ENCODE data around the gene SHISA9.

SHISA9 gene

DNA sequence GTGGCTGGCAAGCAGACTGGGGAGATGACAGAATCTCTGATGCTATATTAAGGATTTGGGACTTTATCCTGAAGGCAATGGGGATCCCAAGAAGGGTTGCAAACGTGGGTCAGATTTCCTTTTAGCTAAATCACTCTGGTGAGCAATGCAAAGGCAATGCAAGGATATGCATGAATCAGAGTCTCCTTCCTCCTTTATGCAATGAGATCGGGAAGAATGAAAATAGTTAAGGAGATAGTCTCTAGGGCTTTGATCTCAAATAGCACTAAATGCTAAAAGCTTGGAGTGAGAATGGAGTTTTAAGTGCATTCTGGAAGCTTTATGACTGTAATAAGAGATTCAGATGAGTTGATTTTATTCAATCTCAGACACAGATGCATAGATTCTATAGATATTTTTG lies 27.2 kb upstream of the SHISA9 start:
- TF ChIP-seq GABPA (IDR thresholded peaks at IDR 0.05; ENCODE audit: low read depth) (no peak), SPI1 (IDR thresholded peaks at IDR 0.05; ENCODE audit: borderline replicate concordance, low read depth) (no peak)
- TF ChIP-seq, protein P1, sequence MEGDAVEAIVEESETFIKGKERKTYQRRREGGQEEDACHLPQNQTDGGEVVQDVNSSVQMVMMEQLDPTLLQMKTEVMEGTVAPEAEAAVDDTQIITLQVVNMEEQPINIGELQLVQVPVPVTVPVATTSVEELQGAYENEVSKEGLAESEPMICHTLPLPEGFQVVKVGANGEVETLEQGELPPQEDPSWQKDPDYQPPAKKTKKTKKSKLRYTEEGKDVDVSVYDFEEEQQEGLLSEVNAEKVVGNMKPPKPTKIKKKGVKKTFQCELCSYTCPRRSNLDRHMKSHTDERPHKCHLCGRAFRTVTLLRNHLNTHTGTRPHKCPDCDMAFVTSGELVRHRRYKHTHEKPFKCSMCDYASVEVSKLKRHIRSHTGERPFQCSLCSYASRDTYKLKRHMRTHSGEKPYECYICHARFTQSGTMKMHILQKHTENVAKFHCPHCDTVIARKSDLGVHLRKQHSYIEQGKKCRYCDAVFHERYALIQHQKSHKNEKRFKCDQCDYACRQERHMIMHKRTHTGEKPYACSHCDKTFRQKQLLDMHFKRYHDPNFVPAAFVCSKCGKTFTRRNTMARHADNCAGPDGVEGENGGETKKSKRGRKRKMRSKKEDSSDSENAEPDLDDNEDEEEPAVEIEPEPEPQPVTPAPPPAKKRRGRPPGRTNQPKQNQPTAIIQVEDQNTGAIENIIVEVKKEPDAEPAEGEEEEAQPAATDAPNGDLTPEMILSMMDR (IDR thresholded peaks at IDR 0.05; ENCODE audit: insufficient read depth, low read length), result no peak
- TF ChIP-seq, protein P2, sequence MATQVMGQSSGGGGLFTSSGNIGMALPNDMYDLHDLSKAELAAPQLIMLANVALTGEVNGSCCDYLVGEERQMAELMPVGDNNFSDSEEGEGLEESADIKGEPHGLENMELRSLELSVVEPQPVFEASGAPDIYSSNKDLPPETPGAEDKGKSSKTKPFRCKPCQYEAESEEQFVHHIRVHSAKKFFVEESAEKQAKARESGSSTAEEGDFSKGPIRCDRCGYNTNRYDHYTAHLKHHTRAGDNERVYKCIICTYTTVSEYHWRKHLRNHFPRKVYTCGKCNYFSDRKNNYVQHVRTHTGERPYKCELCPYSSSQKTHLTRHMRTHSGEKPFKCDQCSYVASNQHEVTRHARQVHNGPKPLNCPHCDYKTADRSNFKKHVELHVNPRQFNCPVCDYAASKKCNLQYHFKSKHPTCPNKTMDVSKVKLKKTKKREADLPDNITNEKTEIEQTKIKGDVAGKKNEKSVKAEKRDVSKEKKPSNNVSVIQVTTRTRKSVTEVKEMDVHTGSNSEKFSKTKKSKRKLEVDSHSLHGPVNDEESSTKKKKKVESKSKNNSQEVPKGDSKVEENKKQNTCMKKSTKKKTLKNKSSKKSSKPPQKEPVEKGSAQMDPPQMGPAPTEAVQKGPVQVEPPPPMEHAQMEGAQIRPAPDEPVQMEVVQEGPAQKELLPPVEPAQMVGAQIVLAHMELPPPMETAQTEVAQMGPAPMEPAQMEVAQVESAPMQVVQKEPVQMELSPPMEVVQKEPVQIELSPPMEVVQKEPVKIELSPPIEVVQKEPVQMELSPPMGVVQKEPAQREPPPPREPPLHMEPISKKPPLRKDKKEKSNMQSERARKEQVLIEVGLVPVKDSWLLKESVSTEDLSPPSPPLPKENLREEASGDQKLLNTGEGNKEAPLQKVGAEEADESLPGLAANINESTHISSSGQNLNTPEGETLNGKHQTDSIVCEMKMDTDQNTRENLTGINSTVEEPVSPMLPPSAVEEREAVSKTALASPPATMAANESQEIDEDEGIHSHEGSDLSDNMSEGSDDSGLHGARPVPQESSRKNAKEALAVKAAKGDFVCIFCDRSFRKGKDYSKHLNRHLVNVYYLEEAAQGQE (IDR thresholded peaks at IDR 0.05; ENCODE audit: insufficient replicate concordance, low read depth), result no peak
- DNase-seq (ENCODE audit: low read depth in 1 of 2, low spot score in 1 of 2), result no peak
- Histone ChIP-seq H3K4me3 (replicated peaks; ENCODE audit: insufficient read depth, low read length) (no peak overlapping the region), H3K27me3 (ENCODE audit: insufficient read depth, poor library complexity, severe bottlenecking) (no peaks in the 10 kb centered on the region), H3K27ac (replicated peaks) (no peak overlapping the region)

- no peak for DNase-seq (ENCODE audit: low read depth in 1 of 2, low spot score in 1 of 2)
- TF ChIP-seq POLR2AphosphoS5 (IDR thresholded peaks at IDR 0.05; ENCODE audit: low read depth) (no peak), SPI1 (IDR thresholded peaks at IDR 0.05; ENCODE audit: borderline replicate concordance, low read depth) (no peak), GABPA (IDR thresholded peaks at IDR 0.05; ENCODE audit: low read depth) (no peak)
- TF ChIP-seq, protein P2 (IDR thresholded peaks at IDR 0.05; ENCODE audit: insufficient replicate concordance, low read depth), result no peak
- TF ChIP-seq, protein P1 (IDR thresholded peaks at IDR 0.05; ENCODE audit: insufficient read depth, low read length), result no peak
- no peak overlapping the region for H3K27ac ChIP-seq (replicated peaks)
- H3K4me3 ChIP-seq (replicated peaks; ENCODE audit: insufficient read depth, low read length), result no peak overlapping the region
- H3K27me3 ChIP-seq (ENCODE audit: insufficient read depth, poor library complexity, severe bottlenecking), result no peaks in the 10 kb centered on the region
These were observed 24.6 kb upstream of the SHISA9 start for GRCh38 chr16:12876778-12877177.

DNA sequence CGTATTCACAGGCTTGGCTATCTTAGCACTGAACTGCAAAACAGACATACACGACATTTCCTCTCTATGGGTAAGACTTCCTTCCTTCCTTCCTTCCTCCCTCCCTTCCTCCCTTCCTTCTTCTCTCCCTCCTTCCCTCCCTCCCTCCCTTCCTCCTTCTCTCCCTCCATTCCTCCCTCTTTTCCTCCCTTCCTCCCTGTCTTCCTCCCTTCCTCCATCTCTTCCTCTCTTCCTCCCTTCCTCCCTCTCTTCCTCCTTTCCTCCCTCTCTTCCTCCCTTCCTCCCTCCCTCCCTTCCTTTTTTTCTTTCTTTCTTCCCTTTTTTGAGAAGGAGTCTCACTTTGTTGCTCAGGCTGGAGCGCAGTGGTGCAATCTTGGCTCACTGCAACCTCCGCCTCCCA lies 22.4 kb upstream of the SHISA9 start:
- no peak for DNase-seq (ENCODE audit: low read depth in 1 of 2, low spot score in 1 of 2)
- Histone ChIP-seq H3K27ac (replicated peaks) (no peak overlapping the region), H3K4me3 (replicated peaks; ENCODE audit: insufficient read depth, low read length) (no peak overlapping the region), H3K27me3 (ENCODE audit: insufficient read depth, poor library complexity, severe bottlenecking) (no peaks in the 10 kb centered on the region)
- TF ChIP-seq GABPA (IDR thresholded peaks at IDR 0.05; ENCODE audit: low read depth) (no peak), SPI1 (IDR thresholded peaks at IDR 0.05; ENCODE audit: borderline replicate concordance, low read depth) (no peak), POLR2AphosphoS5 (IDR thresholded peaks at IDR 0.05; ENCODE audit: low read depth) (no peak)
- TF ChIP-seq, protein P2 (IDR thresholded peaks at IDR 0.05; ENCODE audit: insufficient replicate concordance, low read depth), result no peak
- TF ChIP-seq, protein P1 (IDR thresholded peaks at IDR 0.05; ENCODE audit: insufficient read depth, low read length), result no peak

Measured in HL-60 (cell line).